Adrenal gland (tissue), 5 donors: Measurements from ENCODE around the gene EFNA1.

ENCODE experiments used
- POLR2A ChIP-seq, 2 donors: fragments of 450-650 bp; IDR thresholded peaks; one replicate each; pipeline ENCODE4 v1.6.1; 2017; ENCODE audit warnings: antibody characterized with exemption in 2 of 2, mild to moderate bottlenecking in 2 of 2, moderate library complexity in 1 of 2
- TF ChIP-seq, protein P1 (sequence below), 6 experiments: fragments of 450-650 bp in 4 of 6; fragments of 200-600 bp in 2 of 6; sonication (generic) in 1 of 6; IDR thresholded peaks; 1 replicate in 5 of 6; 2 replicates in 1 of 6; pipeline versions ENCODE4 v1.5.1 to v1.8.0; 2016 to 2021; ENCODE audit warnings: antibody characterized with exemption in 6 of 6, mild to moderate bottlenecking in 2 of 6, moderate library complexity in 1 of 6
- donor health status: DM: no; HTN: no; CAD: no.

DNA sequence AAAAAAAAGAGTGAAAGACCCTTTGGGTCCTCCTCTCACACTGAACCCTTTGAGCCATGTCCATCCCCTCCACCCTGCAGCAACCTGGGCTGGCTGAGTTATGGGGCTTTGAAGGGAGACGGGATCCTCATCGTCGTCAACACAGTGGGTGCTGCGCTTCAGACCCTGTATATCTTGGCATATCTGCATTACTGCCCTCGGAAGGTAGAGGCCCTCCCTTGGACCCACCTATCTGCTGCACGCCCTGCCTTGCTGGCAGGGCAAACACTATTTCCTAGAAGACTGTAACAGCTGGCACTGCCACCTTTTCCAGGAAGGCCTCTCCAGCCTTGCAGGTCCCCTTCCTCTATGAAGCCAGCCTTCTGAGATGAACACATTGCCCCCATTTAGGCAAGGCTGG lies 9.1 kb downstream of the EFNA1 start:
- TF ChIP-seq, protein P1, sequence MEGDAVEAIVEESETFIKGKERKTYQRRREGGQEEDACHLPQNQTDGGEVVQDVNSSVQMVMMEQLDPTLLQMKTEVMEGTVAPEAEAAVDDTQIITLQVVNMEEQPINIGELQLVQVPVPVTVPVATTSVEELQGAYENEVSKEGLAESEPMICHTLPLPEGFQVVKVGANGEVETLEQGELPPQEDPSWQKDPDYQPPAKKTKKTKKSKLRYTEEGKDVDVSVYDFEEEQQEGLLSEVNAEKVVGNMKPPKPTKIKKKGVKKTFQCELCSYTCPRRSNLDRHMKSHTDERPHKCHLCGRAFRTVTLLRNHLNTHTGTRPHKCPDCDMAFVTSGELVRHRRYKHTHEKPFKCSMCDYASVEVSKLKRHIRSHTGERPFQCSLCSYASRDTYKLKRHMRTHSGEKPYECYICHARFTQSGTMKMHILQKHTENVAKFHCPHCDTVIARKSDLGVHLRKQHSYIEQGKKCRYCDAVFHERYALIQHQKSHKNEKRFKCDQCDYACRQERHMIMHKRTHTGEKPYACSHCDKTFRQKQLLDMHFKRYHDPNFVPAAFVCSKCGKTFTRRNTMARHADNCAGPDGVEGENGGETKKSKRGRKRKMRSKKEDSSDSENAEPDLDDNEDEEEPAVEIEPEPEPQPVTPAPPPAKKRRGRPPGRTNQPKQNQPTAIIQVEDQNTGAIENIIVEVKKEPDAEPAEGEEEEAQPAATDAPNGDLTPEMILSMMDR (IDR thresholded peaks at IDR 0.05) = no peak
- no peak for TF ChIP-seq POLR2A (IDR thresholded peaks at IDR 0.05)
